Measurements from ENCODE around the gene STRIT1.

The STRIT1 gene

GRCh38 chr3:155293516-155293915 is at the start of gene STRIT1:
Gene STRIT1, minus strand, starts transcription at chr3:155293683.
- DNase-seq (ENCODE audit: low read depth in 2 of 2): no peak

- no peak for DNase-seq (ENCODE audit: low read depth in 2 of 2)
Observed at GRCh38 chr3:155342344-155342743, 48.9 kb upstream of the STRIT1 start.

GRCh38 chr3:155339052-155339451 is 45.6 kb upstream of the STRIT1 start:
- DNase-seq (ENCODE audit: low read depth in 2 of 2): no peak

- DNase-seq (ENCODE audit: low read depth in 2 of 2): no peak
Observed at GRCh38 chr3:155335724-155336354, 42.4 kb upstream of the STRIT1 start.

GRCh38 chr3:155334914-155335723 is 41.6 kb upstream of the STRIT1 start:
- DNase-seq (ENCODE audit: low read depth in 2 of 2): no peak

GRCh38 chr3:155334215-155334913 is 40.9 kb upstream of the STRIT1 start:
- no peak for DNase-seq (ENCODE audit: low read depth in 2 of 2)

- DNase-seq (ENCODE audit: low read depth in 2 of 2): no peak
Observed at GRCh38 chr3:155332716-155333115, 39.2 kb upstream of the STRIT1 start.

GRCh38 chr3:155331078-155331477 is 37.6 kb upstream of the STRIT1 start:
- DNase-seq (ENCODE audit: low read depth in 2 of 2): no peak

- DNase-seq (ENCODE audit: low read depth in 2 of 2): no peak
Observed at GRCh38 chr3:155330370-155330769, 36.9 kb upstream of the STRIT1 start.

- no peak for DNase-seq (ENCODE audit: low read depth in 2 of 2)
Observed at GRCh38 chr3:155329513-155330048, 36.1 kb upstream of the STRIT1 start.

GRCh38 chr3:155327871-155328270 is 34.4 kb upstream of the STRIT1 start:
- no peak for DNase-seq (ENCODE audit: low read depth in 2 of 2)

- no peak for DNase-seq (ENCODE audit: low read depth in 2 of 2)
Observed at GRCh38 chr3:155327430-155327829, 33.9 kb upstream of the STRIT1 start.

- DNase-seq (ENCODE audit: low read depth in 2 of 2): no peak
Observed at GRCh38 chr3:155326901-155327300, 33.4 kb upstream of the STRIT1 start.

- DNase-seq (ENCODE audit: low read depth in 2 of 2): no peak
Observed at GRCh38 chr3:155326244-155326643, 32.8 kb upstream of the STRIT1 start.

GRCh38 chr3:155325263-155325835 is 31.9 kb upstream of the STRIT1 start:
- no peak for DNase-seq (ENCODE audit: low read depth in 2 of 2)

- no peak for DNase-seq (ENCODE audit: low read depth in 2 of 2)
Observed at GRCh38 chr3:155323063-155323666, 29.7 kb upstream of the STRIT1 start.

- no peak for DNase-seq (ENCODE audit: low read depth in 2 of 2)
Observed at GRCh38 chr3:155321418-155321817, 27.9 kb upstream of the STRIT1 start.

GRCh38 chr3:155320934-155321333 is 27.5 kb upstream of the STRIT1 start:
- DNase-seq (ENCODE audit: low read depth in 2 of 2): no peak

GRCh38 chr3:155318740-155319139 is 25.3 kb upstream of the STRIT1 start:
- no peak for DNase-seq (ENCODE audit: low read depth in 2 of 2)

GRCh38 chr3:155317211-155317610 is 23.7 kb upstream of the STRIT1 start:
- no peak for DNase-seq (ENCODE audit: low read depth in 2 of 2)

GRCh38 chr3:155316426-155316825 is 22.9 kb upstream of the STRIT1 start:
- DNase-seq (ENCODE audit: low read depth in 2 of 2): no peak

- DNase-seq (ENCODE audit: low read depth in 2 of 2): no peak
Observed at GRCh38 chr3:155313916-155314315, 20.4 kb upstream of the STRIT1 start.

Data from stimulated activated CD4-positive, alpha-beta T cell treated with anti-CD3 and anti-CD28 coated beads, Interleukin-15, amount 100 ng/mL, for 48 hours (primary cell).